ENCODE results near the gene FREM2.

DNA sequence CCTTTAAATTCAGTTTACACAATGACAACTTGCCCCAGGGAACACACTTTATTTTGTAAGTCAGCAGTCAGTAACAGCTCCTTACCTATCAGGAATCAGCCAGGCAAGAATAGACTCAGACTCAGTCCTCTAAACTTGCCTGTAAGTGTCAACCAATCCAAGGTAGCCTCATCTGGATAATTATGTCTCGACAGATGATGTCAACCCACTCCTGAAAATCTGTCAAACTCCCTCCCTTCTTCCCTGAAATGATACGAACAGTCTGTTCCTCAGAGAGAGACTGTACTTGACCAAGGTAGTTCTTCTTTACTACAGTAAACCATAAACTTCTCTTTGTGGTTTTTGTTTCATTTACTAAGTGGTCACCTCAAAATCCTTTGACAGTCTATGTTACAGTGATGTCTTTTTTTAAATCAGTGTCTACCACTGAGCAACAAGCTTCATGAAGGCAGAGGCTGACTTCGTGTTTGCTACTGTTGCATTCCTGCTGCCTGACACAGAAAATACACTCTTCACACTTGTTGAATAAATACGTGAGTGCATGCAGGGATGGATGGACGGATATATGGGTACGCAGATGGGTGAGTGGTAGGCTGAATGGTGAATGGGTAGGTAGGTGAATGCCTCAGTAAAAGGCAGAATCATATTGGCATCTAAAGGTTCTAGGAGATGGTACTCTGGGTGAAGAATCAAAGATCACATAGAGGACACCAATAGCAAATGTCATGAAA, 17.5 kb upstream of the FREM2 start:
- no peak for TF ChIP-seq MYNN (tag by site-specific recombination; IDR thresholded peaks at IDR 0.05; ENCODE audit: borderline replicate concordance)
- no peak for TF ChIP-seq ZEB2 (tag by site-specific recombination; IDR thresholded peaks at IDR 0.05)
- TF ChIP-seq, protein P1, sequence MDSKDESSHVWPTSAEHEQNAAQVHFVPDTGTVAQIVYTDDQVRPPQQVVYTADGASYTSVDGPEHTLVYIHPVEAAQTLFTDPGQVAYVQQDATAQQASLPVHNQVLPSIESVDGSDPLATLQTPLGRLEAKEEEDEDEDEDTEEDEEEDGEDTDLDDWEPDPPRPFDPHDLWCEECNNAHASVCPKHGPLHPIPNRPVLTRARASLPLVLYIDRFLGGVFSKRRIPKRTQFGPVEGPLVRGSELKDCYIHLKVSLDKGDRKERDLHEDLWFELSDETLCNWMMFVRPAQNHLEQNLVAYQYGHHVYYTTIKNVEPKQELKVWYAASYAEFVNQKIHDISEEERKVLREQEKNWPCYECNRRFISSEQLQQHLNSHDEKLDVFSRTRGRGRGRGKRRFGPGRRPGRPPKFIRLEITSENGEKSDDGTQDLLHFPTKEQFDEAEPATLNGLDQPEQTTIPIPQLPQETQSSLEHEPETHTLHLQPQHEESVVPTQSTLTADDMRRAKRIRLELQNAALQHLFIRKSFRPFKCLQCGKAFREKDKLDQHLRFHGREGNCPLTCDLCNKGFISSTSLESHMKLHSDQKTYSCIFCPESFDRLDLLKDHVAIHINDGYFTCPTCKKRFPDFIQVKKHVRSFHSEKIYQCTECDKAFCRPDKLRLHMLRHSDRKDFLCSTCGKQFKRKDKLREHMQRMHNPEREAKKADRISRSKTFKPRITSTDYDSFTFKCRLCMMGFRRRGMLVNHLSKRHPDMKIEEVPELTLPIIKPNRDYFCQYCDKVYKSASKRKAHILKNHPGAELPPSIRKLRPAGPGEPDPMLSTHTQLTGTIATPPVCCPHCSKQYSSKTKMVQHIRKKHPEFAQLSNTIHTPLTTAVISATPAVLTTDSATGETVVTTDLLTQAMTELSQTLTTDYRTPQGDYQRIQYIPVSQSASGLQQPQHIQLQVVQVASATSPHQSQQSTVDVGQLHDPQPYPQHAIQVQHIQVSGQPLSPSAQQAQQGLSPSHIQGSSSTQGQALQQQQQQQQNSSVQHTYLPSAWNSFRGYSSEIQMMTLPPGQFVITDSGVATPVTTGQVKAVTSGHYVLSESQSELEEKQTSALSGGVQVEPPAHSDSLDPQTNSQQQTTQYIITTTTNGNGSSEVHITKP (tag by site-specific recombination; IDR thresholded peaks at IDR 0.05): no peak
- no peak for TF ChIP-seq CTCF (tag by site-specific recombination; IDR thresholded peaks at IDR 0.05)
- no peak for TF ChIP-seq ZNF48 (tag by site-specific recombination; IDR thresholded peaks at IDR 0.05)
- TF ChIP-seq ZNF24 (tag by site-specific recombination; IDR thresholded peaks at IDR 0.05): no peak
